Measurements from ENCODE around the gene ZCCHC24. TPM values are rescaled to one million over a fixed set of nuclear protein-coding genes. Genes with fewer than 3 reads are reported as not detected.

Gene ZCCHC24
- total RNA-seq, 2 experiments from 2014 or later = 0.67 to 0.85 TPM

DNA sequence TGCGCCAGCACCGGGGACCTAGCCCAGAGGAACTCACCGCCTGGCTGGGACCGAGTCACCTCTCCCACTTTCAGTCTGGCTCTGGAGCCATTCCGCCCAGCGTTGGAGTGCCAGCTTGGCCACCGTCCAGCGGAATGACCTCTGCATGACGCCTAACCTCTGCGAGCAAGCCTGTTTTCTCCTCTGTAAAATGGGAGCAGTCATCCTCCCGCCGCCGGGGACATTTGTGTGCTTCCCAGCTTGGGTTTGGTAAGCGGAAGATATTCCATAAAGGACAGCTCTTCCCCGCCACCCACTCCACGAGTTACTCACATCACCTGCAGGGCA is 1.3 kb upstream of the ZCCHC24 start:
- Mint-ChIP-seq H3K4me1 (ENCODE audit: low read depth) (peaks cover 32% of the 10 kb centered on the region), H3K27me3 (no peaks in the 10 kb centered on the region), H3K36me3 (ENCODE audit: low read depth) (peaks cover 5% of the 10 kb centered on the region), H3K9me3 (no peaks in the 10 kb centered on the region), H3K4me3 (peak overlapping the region; percentile 82), H3K27ac (peak overlapping the region; percentile 83)
- peak in 2 of 14 experiments; percentile 7 to 14 for DNase-seq
- H3K27me3 ChIP-seq (ENCODE audit: control insufficient read depth in 1 of 2, insufficient read depth in 2 of 2, low read length in 2 of 2) = no peaks in the 10 kb centered on the region
- peak overlapping the region; percentile 51 for H3K4me3 ChIP-seq (ENCODE audit: low read length)
- H3K27ac ChIP-seq (ENCODE audit: low read depth in 1 of 2, low read length in 2 of 2) = no peak overlapping the region
- no peaks in the 10 kb centered on the region for H3K9me3 ChIP-seq (ENCODE audit: control insufficient read depth in 1 of 2, insufficient read depth in 1 of 2, low read length in 2 of 2)
- POLR2A ChIA-PET = interaction anchor here (0.7 kb wide), 1 partner anchor 31 kb away, joined by 3 read pairs; no protein-coding TSS in a partner anchor
- CTCF ChIA-PET = interaction anchor here (1.1 kb wide), 1 partner anchor 72 kb away, joined by 3 read pairs; no protein-coding TSS in a partner anchor
- intact Hi-C loops (cut with DNase I, micrococcal nuclease) = loop anchor here (2.0 to 10.0 kb wide), 6 partner anchors 98 to 1414 kb away; partner anchors contain the start of genes RPS24 (in 2 of the 2), ANXA11 (in 1 of the 2) and ZMIZ1 (in 1 of the 2)
- H3K36me3 ChIP-seq (ENCODE audit: insufficient read depth, low read length) = no peaks in the 10 kb centered on the region
- no peak for ATAC-seq (ENCODE audit: poor library complexity)
- TF ChIP-seq, protein P1, sequence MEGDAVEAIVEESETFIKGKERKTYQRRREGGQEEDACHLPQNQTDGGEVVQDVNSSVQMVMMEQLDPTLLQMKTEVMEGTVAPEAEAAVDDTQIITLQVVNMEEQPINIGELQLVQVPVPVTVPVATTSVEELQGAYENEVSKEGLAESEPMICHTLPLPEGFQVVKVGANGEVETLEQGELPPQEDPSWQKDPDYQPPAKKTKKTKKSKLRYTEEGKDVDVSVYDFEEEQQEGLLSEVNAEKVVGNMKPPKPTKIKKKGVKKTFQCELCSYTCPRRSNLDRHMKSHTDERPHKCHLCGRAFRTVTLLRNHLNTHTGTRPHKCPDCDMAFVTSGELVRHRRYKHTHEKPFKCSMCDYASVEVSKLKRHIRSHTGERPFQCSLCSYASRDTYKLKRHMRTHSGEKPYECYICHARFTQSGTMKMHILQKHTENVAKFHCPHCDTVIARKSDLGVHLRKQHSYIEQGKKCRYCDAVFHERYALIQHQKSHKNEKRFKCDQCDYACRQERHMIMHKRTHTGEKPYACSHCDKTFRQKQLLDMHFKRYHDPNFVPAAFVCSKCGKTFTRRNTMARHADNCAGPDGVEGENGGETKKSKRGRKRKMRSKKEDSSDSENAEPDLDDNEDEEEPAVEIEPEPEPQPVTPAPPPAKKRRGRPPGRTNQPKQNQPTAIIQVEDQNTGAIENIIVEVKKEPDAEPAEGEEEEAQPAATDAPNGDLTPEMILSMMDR (IDR thresholded peaks at IDR 0.05) = no peak
- peaks cover 33% of the 10 kb centered on the region for H3K4me1 ChIP-seq (ENCODE audit: insufficient read depth, low read length)

DNA sequence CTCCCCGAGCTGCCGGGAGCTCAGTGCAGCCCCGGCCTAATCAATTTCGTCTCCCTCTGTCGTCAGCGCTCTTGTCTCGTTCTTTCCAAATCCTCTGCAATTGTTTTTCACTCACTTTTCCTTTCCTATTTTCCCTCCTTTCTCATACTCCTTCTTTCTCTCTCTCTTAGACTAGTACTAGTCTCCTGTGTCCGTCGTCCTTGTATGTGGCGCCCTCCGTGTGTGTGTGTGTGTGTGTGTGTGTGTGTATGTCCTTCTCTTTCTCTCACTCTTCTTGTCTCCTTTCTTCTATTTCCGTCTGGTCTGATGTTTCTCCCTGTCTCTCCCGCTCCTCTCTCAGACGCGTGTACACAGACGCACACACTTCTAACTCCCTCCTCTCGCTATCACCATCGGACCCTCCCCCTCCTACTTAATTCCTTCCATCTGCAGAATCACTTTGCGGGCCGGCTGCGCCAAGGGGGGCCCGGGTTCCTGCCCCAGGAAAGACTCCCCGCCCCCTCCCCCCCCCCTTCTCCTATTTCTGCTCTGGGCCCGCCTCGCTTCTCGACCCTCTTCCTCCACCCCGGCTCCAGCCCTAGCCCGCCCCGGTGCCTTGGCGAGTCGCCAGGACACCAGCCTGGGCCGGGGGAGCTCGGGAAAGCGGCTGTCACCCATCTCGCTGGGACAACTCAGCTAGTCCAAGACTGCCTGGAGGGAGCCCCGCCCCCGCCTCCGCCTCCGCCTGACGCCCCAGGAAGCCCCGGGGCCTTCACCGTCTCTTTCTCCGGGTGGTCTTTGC is 743 bp upstream of the ZCCHC24 start:
- Histone ChIP-seq H3K4me1 (ENCODE audit: insufficient read depth, low read length) (peaks cover 33% of the 10 kb centered on the region), H3K9me3 (ENCODE audit: control insufficient read depth in 1 of 2, insufficient read depth in 1 of 2, low read length in 2 of 2) (no peaks in the 10 kb centered on the region), H3K27ac (ENCODE audit: low read depth in 1 of 2, low read length in 2 of 2) (no peak overlapping the region), H3K36me3 (ENCODE audit: insufficient read depth, low read length) (no peaks in the 10 kb centered on the region), H3K4me3 (ENCODE audit: low read length) (peak overlapping the region; percentile 51), H3K27me3 (ENCODE audit: control insufficient read depth in 1 of 2, insufficient read depth in 2 of 2, low read length in 2 of 2) (no peaks in the 10 kb centered on the region)
- Mint-ChIP-seq H3K27ac (peak overlapping the region; percentile 83), H3K4me1 (ENCODE audit: low read depth) (peaks cover 32% of the 10 kb centered on the region), H3K36me3 (ENCODE audit: low read depth) (peaks cover 5% of the 10 kb centered on the region), H3K9me3 (no peaks in the 10 kb centered on the region), H3K27me3 (no peaks in the 10 kb centered on the region), H3K4me3 (peak overlapping the region; percentile 94)
- ChIA-PET POLR2A (interaction anchor here (0.7 to 1.0 kb wide), 2 partner anchors 32 to 123 kb away, joined by 3 read pairs; no protein-coding TSS in a partner anchor), CTCF (interaction anchor here (0.8 to 1.1 kb wide), 2 partner anchors 72 to 155 kb away, joined by 3 read pairs; no protein-coding TSS in a partner anchor)
- DNase-seq (peak in 10 of 14 experiments; percentile 5 to 56 (median 20)), ATAC-seq (ENCODE audit: poor library complexity) (peak; percentile 15)
- TF ChIP-seq, protein P1 (IDR thresholded peaks at IDR 0.05) = no peak
- intact Hi-C loops (cut with DNase I, micrococcal nuclease) = loop anchor here (2.0 to 10.0 kb wide), 6 partner anchors 97 to 1414 kb away; partner anchors contain the start of genes RPS24 (in 2 of the 2), ANXA11 (in 1 of the 2) and ZMIZ1 (in 1 of the 2)

DNA sequence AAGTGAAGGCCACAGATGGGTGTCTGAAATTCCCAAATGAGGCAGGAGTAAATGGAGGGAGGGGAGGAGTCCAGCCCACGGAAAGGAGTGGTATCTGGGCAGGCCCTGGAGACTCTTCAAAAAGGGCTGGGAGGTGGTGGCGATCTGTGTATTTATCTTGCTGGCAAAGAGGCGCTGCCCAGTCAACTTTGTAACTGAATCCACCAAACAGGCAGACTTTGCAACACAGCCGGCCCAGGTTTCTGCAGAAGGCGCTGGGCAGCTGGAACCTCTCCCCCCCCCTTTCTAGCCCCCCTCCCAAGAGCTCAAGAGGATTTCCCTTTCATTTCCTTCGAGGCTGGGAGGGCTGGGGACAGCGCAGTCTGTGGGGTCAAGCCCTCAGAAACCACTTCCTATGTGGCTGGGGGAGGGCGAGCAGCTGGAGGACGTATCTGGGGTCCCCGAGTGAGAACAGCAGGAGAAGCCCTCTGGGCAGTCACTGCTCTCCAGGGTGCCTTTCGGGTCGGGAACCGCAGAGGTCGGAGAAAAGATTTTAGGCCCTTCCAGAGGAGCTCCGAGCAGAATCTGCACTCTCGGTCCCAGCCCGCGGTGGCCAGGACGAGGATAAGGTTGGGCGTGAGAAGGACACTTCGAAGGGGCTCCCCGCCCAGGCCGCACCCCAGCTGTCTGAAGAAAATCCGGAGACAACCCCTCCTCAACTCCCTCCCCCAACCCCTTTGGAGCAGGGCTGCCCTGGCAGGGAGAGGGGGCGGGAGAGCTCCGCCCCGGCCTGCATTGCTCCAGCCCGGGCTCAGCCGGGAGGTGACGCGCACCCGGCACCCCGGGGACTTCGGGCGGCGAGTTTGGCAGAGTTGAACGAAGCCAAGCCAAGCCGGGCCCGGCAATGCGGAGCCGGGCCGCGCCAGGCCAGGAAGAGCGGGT is 965 bp downstream of the ZCCHC24 start:
- Histone ChIP-seq H3K4me1 (ENCODE audit: insufficient read depth, low read length) (peaks cover 33% of the 10 kb centered on the region), H3K9me3 (ENCODE audit: control insufficient read depth in 1 of 2, insufficient read depth in 1 of 2, low read length in 2 of 2) (no peaks in the 10 kb centered on the region), H3K27me3 (ENCODE audit: control insufficient read depth in 1 of 2, insufficient read depth in 2 of 2, low read length in 2 of 2) (no peaks in the 10 kb centered on the region), H3K4me3 (ENCODE audit: low read length) (peak overlapping the region; percentile 58), H3K27ac (ENCODE audit: low read depth in 1 of 2, low read length in 2 of 2) (no peak overlapping the region), H3K36me3 (ENCODE audit: insufficient read depth, low read length) (no peaks in the 10 kb centered on the region)
- intact Hi-C loops (cut with DNase I, micrococcal nuclease) = loop anchor here (5.0 to 10.0 kb wide), 5 partner anchors 380 to 1412 kb away; partner anchors contain the start of genes RPS24 (in 2 of the 2), ANXA11 (in 1 of the 2) and ZMIZ1 (in 1 of the 2)
- TF ChIP-seq, protein P1 (IDR thresholded peaks at IDR 0.05) = no peak
- ATAC-seq (ENCODE audit: poor library complexity) = peak; percentile 13
- peak in 12 of 14 experiments; percentile 15 to 75 (median 38) for DNase-seq
- Mint-ChIP-seq H3K9me3 (no peaks in the 10 kb centered on the region), H3K27ac (peak overlapping the region; percentile 65), H3K36me3 (ENCODE audit: low read depth) (peaks cover 5% of the 10 kb centered on the region), H3K27me3 (no peaks in the 10 kb centered on the region), H3K4me3 (peak overlapping the region; percentile 92), H3K4me1 (ENCODE audit: low read depth) (peaks cover 32% of the 10 kb centered on the region)
- ChIA-PET POLR2A (interaction anchor here (0.6 to 1.4 kb wide), 2 partner anchors 122 to 1044 kb away, joined by 3 to 5 read pairs; no protein-coding TSS in a partner anchor), CTCF (interaction anchor here (1.9 kb wide), 1 partner anchor 97 kb away, joined by 4 read pairs; the partner anchor contains the start of gene PPIF)

Measured in CD4-positive, alpha-beta T cell (primary cell).